Keratinocyte (primary cell): ENCODE data around the gene SAMD11.
"Not testable (repeated sequence)": the region's sequence is repeated elsewhere in the genome, so short reads cannot be mapped to it uniquely, and the experiment has no call there.

Experiments
- EZH2 ChIP-seq: IDR thresholded peaks from one replicate; pipeline ENCODE4 v1.6.1; 2012; ENCODE audit warnings: inconsistent platforms, mild to moderate bottlenecking, low read length, moderate library complexity
- TF ChIP-seq, protein P1 (sequence below), 3 experiments: IDR thresholded peaks in 1 of 3; conservative IDR thresholded peaks in 1 of 3; optimal IDR thresholded peaks in 1 of 3; 2 replicates in 2 of 3; 3 replicates in 1 of 3; pipeline versions ENCODE3 to v1.5.1; 2011; ENCODE audit warnings: low read length in 3 of 3, mild to moderate bottlenecking in 3 of 3, moderate library complexity in 2 of 3, control low read depth in 1 of 3, inconsistent platforms in 1 of 3; ENCODE audit not compliant: insufficient read depth in 2 of 3; ENCODE audit errors: extremely low read depth in 1 of 3

DNA sequence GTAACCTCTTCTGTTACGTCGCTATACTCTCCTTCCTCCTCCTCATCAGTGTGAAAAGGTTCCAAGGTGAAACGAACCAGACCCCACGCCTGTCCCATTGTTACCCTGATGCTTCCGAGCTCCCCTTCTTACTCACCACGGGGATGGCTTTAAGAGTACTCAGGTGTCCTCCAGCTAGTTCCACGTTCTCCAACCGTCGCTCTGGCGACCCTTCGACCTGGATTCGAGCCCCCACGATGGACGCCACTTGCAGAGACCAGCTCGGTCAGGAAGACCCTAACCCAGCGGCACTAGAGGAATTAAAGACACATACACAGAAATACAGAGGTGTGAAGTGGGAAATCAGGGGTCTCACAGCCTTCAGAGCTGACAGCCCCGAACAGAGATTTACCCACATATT is 25.8 kb upstream of the SAMD11 start:
- TF ChIP-seq, protein P1, sequence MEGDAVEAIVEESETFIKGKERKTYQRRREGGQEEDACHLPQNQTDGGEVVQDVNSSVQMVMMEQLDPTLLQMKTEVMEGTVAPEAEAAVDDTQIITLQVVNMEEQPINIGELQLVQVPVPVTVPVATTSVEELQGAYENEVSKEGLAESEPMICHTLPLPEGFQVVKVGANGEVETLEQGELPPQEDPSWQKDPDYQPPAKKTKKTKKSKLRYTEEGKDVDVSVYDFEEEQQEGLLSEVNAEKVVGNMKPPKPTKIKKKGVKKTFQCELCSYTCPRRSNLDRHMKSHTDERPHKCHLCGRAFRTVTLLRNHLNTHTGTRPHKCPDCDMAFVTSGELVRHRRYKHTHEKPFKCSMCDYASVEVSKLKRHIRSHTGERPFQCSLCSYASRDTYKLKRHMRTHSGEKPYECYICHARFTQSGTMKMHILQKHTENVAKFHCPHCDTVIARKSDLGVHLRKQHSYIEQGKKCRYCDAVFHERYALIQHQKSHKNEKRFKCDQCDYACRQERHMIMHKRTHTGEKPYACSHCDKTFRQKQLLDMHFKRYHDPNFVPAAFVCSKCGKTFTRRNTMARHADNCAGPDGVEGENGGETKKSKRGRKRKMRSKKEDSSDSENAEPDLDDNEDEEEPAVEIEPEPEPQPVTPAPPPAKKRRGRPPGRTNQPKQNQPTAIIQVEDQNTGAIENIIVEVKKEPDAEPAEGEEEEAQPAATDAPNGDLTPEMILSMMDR (optimal IDR thresholded peaks at IDR 0.05 in 1 of 3, IDR thresholded peaks at IDR 0.05 in 1 of 3, conservative IDR thresholded peaks at IDR 0.05 in 1 of 3; ENCODE audit: extremely low read depth in 1 of 3, insufficient read depth in 2 of 3, low read length in 3 of 3), result not testable (repeated sequence)
- TF ChIP-seq EZH2, result not testable (repeated sequence)
